Erythroblast (primary cell): ENCODE measurements around the gene CALML3.

Experiments used
- GATA1 ChIP-seq: IDR thresholded peaks from 2 replicates; pipeline ENCODE4 v1.6.1; 2011; ENCODE audit warnings: low read depth, mild to moderate bottlenecking, control low read depth, low read length, moderate library complexity
- POLR2A ChIP-seq: IDR thresholded peaks from 2 replicates; pipeline ENCODE4 v1.6.1; 2011; ENCODE audit warnings: mild to moderate bottlenecking, low read length

GRCh38 chr10:5565671-5566581 is 41.2 kb downstream of the CALML3 start:
- no peak for TF ChIP-seq POLR2A
- TF ChIP-seq GATA1: no peak
